NCI-H2227 (cell line): ENCODE measurements around the gene TBRG4.

Source experiments
- DNase-seq: peaks from one replicate; lab custom pipeline; 2025; ENCODE audit not compliant: unreplicated experiment; lab: John Stamatoyannopoulos, UW

TBRG4 gene

GRCh38 chr7:45145881-45146280, 34.4 kb upstream of the TBRG4 start:
- no peak for DNase-seq

- DNase-seq, result no peak
Measured at GRCh38 chr7:45143616-45144015, 32.1 kb upstream of the TBRG4 start.

GRCh38 chr7:45140827-45141226, 29.3 kb upstream of the TBRG4 start:
- DNase-seq, result no peak

- DNase-seq, result no peak
Measured at GRCh38 chr7:45138433-45139267, 27.2 kb upstream of the TBRG4 start.

- DNase-seq, result peak; percentile 73
Measured at GRCh38 chr7:45136106-45137060, 24.9 kb upstream of the TBRG4 start.

GRCh38 chr7:45133877-45134276, 22.4 kb upstream of the TBRG4 start:
- no peak for DNase-seq

GRCh38 chr7:45133352-45133751, 21.9 kb upstream of the TBRG4 start:
- no peak for DNase-seq

- no peak for DNase-seq
Measured at GRCh38 chr7:45132708-45133320, 21.3 kb upstream of the TBRG4 start.

- DNase-seq, result no peak
Measured at GRCh38 chr7:45131891-45132290, 20.4 kb upstream of the TBRG4 start.

- no peak for DNase-seq
Measured at GRCh38 chr7:45130910-45131309, 19.4 kb upstream of the TBRG4 start.

- DNase-seq, result no peak
Measured at GRCh38 chr7:45129906-45130305, 18.4 kb upstream of the TBRG4 start.

- DNase-seq, result no peak
Measured at GRCh38 chr7:45129181-45129800, 17.8 kb upstream of the TBRG4 start.

- no peak for DNase-seq
Measured at GRCh38 chr7:45126920-45127319, 15.4 kb upstream of the TBRG4 start.

GRCh38 chr7:45126201-45126600, 14.7 kb upstream of the TBRG4 start:
- no peak for DNase-seq

- no peak for DNase-seq
Measured at GRCh38 chr7:45125193-45125904, 13.9 kb upstream of the TBRG4 start.

- no peak for DNase-seq
Measured at GRCh38 chr7:45123913-45124710, 12.6 kb upstream of the TBRG4 start.

GRCh38 chr7:45122975-45123860, 11.7 kb upstream of the TBRG4 start:
- no peak for DNase-seq

- DNase-seq, result no peak
Measured at GRCh38 chr7:45119550-45119949, 8.1 kb upstream of the TBRG4 start.

GRCh38 chr7:45118889-45119331, 7.4 kb upstream of the TBRG4 start:
- no peak for DNase-seq
